A673 (cell line): Measurements from ENCODE around the gene ERICH3.

ENCODE experiments used
- EZH2 ChIP-seq: fragments of 200-600 bp; sonication (generic); IDR thresholded peaks from 2 replicates; pipeline ENCODE4 v1.6.1; 2017; ENCODE audit warnings: borderline replicate concordance, low read depth, mild to moderate bottlenecking, mixed read lengths, antibody characterized with exemption, low read length; ENCODE audit not compliant: poor library complexity, severe bottlenecking
- TF ChIP-seq, protein P1 (sequence below): fragments of 300-800, 200-600 bp; sonication (generic); conservative IDR thresholded peaks from 2 replicates; pipeline ENCODE4 v1.5.1; 2017; ENCODE audit warnings: low read depth, mild to moderate bottlenecking, antibody characterized with exemption, low read length, moderate library complexity, mixed read lengths

DNA sequence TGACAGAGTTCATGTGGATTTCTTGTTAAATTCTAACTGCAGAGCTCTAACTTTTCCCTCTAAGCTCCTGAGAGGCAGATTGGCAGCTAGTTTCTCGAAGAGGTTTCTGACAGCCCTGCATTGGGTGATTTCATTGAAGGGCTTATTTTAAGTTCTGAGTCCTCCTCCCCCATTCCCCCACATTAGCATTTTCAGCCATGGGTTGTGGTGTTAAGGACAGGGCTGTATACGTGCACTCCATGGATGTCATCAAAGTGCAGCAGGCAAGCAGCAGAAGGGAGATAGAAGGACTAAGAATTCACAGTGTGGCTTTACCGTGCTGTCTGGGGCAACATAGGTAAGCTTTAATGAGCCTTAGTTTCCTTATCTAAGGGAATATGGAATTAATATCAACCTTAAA lies 40.3 kb upstream of the ERICH3 start:
- TF ChIP-seq, protein P1, sequence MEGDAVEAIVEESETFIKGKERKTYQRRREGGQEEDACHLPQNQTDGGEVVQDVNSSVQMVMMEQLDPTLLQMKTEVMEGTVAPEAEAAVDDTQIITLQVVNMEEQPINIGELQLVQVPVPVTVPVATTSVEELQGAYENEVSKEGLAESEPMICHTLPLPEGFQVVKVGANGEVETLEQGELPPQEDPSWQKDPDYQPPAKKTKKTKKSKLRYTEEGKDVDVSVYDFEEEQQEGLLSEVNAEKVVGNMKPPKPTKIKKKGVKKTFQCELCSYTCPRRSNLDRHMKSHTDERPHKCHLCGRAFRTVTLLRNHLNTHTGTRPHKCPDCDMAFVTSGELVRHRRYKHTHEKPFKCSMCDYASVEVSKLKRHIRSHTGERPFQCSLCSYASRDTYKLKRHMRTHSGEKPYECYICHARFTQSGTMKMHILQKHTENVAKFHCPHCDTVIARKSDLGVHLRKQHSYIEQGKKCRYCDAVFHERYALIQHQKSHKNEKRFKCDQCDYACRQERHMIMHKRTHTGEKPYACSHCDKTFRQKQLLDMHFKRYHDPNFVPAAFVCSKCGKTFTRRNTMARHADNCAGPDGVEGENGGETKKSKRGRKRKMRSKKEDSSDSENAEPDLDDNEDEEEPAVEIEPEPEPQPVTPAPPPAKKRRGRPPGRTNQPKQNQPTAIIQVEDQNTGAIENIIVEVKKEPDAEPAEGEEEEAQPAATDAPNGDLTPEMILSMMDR, result no peak
- TF ChIP-seq EZH2, result no peak
